ENCODE measurements around the gene ACADVL.

The ACADVL gene

GRCh38 chr17:7260151-7260550, 40.4 kb downstream of the ACADVL start:
- no peak for TF ChIP-seq CTCF (IDR thresholded peaks at IDR 0.05; ENCODE audit: low read depth, low read length, missing control alignments)
- Histone ChIP-seq H3K36me3 (replicated peaks) (peaks cover 34% of the 10 kb centered on the region), H3K27ac (no peak overlapping the region), H3K4me3 (ENCODE audit: low read depth, low read length) (no peak overlapping the region), H3K27me3 (replicated peaks) (no peaks in the 10 kb centered on the region)
- no peak for DNase-seq
- in situ Hi-C loops (cut with HindIII; ENCODE audit: low pct_ligation_motif_present, low sequenced_read_pairs): no loop called here

- TF ChIP-seq CTCF (IDR thresholded peaks at IDR 0.05; ENCODE audit: low read depth, low read length, missing control alignments): no peak
- Histone ChIP-seq H3K4me3 (ENCODE audit: low read depth, low read length) (peak overlapping the region; percentile 47), H3K27ac (no peak overlapping the region), H3K36me3 (replicated peaks) (peaks cover 27% of the 10 kb centered on the region), H3K27me3 (replicated peaks) (no peaks in the 10 kb centered on the region)
- DNase-seq: no peak
- in situ Hi-C loops (cut with HindIII; ENCODE audit: low pct_ligation_motif_present, low sequenced_read_pairs): no loop called here
These were observed 41.1 kb downstream of the ACADVL start for GRCh38 chr17:7260651-7261378.

GRCh38 chr17:7261379-7262191, 41.8 kb downstream of the ACADVL start:
- H3K27me3 ChIP-seq (replicated peaks): no peaks in the 10 kb centered on the region
- H3K4me3 ChIP-seq (ENCODE audit: low read depth, low read length): peak overlapping the region; percentile 47
- peaks cover 24% of the 10 kb centered on the region for H3K36me3 ChIP-seq (replicated peaks)
- TF ChIP-seq CTCF (IDR thresholded peaks at IDR 0.05; ENCODE audit: low read depth, low read length, missing control alignments): no peak
- no peak for DNase-seq
- in situ Hi-C loops (cut with HindIII; ENCODE audit: low pct_ligation_motif_present, low sequenced_read_pairs): no loop called here
- H3K27ac ChIP-seq: no peak overlapping the region

- DNase-seq: no peak
- peaks cover 19% of the 10 kb centered on the region for H3K36me3 ChIP-seq (replicated peaks)
- no peak for TF ChIP-seq CTCF (IDR thresholded peaks at IDR 0.05; ENCODE audit: low read depth, low read length, missing control alignments)
- no peak within 1 kb of the TSS for H3K27ac ChIP-seq
- in situ Hi-C loops (cut with HindIII; ENCODE audit: low pct_ligation_motif_present, low sequenced_read_pairs): no loop called here
- H3K4me3 ChIP-seq (ENCODE audit: low read depth, low read length): peak within 1 kb of the TSS; percentile 47
- no peaks in the 10 kb centered on the region for H3K27me3 ChIP-seq (replicated peaks)
These were observed 42.6 kb downstream of the ACADVL start, which contains the start of gene CLDN7 for GRCh38 chr17:7262192-7262934. CLDN7 (minus strand) TSS chr17:7262478; CDS start chr17:7262043, 435 bp downstream.

GRCh38 chr17:7262935-7263800, 43.4 kb downstream of the ACADVL start:
- Histone ChIP-seq H3K27me3 (replicated peaks) (no peaks in the 10 kb centered on the region), H3K27ac (no peak overlapping the region), H3K36me3 (replicated peaks) (peaks cover 12% of the 10 kb centered on the region), H3K4me3 (ENCODE audit: low read depth, low read length) (no peak overlapping the region)
- no peak for TF ChIP-seq CTCF (IDR thresholded peaks at IDR 0.05; ENCODE audit: low read depth, low read length, missing control alignments)
- in situ Hi-C loops (cut with HindIII; ENCODE audit: low pct_ligation_motif_present, low sequenced_read_pairs): no loop called here
- no peak for DNase-seq

All from brain microvascular endothelial cell (primary cell).